ENCODE results near the gene COIL.
"Not testable (repeated sequence)": the region's sequence is repeated elsewhere in the genome, so short reads cannot be mapped to it uniquely, and the experiment has no call there.

COIL gene

GRCh38 chr17:56978441-56979090 lies 17.7 kb upstream of the COIL start:
- DNase-seq (ENCODE audit: low spot score) = no peak

- DNase-seq (ENCODE audit: low spot score) = peak; percentile 98
These were observed 17.0 kb upstream of the COIL start, which contains the start of gene SCPEP1 for GRCh38 chr17:56977673-56978395. Gene SCPEP1, plus strand, starts transcription at chr17:56978131. Its CDS starts 29 bp downstream, at chr17:56978160.

- DNase-seq (ENCODE audit: low spot score) = no peak
These were observed 16.2 kb upstream of the COIL start for GRCh38 chr17:56976941-56977608.

- DNase-seq (ENCODE audit: low spot score) = no peak
These were observed 14.8 kb upstream of the COIL start for GRCh38 chr17:56975656-56976055.

DNA sequence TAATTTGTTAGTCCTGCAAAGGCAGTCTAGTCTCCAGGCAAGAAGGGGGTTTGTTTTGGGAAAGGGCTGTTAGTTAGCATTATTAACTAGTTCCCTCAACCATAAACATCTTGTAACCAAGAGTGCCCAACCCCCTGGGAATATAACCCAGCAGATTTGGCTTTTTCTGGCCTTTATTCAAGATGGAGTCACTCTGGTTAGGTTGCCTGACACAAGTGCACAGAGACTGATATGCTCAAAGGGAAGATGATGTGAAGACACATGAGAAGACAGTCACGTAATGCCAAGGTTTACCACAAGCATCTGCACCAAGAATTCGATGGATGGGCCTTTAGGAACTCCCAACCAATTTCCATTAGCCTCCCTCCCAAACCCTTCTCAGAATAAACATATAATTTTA lies 13.2 kb upstream of the COIL start:
- no peak for DNase-seq (ENCODE audit: low spot score)

DNA sequence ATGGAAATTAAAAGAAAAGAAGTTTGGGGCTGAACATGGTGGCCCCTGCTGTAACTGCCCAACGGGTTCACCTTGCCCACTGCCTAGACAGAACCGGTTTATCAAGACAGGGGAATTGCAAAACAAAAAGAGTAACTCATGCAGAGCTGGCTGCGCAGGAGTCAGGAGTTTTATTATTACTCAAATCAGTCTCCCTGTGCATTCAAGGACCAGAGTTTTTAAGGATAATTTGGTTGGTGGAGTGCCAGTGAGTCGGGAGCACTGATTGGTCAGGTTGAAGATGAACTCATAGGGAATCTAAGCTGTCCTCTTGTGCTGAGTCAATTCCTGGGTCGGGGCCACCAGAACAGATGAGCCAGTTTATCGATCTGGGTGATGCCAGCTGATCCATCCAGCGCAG lies 12.7 kb upstream of the COIL start:
- DNase-seq (ENCODE audit: low spot score) = no peak

- no peak for DNase-seq (ENCODE audit: low spot score)
These were observed 11.4 kb upstream of the COIL start for GRCh38 chr17:56972111-56972730.

DNA sequence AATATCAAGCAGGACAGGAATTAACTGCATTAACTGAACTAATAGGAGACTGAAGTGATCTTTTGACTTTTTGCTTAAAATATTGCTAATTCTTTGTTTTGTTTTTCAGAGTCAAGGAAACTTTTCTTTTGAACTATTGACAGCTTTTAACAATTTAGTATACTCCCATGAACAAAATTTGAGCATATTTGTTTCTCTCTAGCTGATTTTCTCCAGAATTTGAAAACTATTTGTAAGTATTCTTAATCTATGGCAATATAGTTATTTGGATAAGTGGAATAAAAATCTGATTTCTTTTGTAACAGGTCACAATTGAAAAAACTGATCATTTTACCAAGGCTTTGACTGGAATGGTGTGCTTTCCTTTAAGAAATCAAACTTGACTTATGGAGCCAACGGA lies 10.1 kb upstream of the COIL start:
- no peak for DNase-seq (ENCODE audit: low spot score)

DNA sequence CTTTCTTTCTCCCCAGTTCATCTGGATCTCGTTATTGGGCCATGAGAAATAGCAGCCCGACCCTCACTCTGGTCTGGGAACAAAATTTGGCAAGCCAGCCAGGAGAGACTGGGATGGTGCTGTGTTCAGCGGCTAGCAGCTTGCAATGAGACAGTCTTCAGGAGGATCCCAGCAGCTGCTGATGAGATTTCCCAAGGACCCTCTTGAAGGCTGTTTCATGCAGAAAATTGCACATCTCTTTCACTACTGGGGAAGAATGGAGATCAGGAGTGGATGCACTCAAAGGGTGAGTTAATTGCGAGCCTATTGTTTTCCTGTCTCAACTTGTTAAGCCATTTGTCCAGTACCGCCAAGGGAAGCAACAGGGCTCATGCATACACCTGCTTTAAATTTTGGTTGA lies 5.5 kb upstream of the COIL start:
- no peak for DNase-seq (ENCODE audit: low spot score)

DNA sequence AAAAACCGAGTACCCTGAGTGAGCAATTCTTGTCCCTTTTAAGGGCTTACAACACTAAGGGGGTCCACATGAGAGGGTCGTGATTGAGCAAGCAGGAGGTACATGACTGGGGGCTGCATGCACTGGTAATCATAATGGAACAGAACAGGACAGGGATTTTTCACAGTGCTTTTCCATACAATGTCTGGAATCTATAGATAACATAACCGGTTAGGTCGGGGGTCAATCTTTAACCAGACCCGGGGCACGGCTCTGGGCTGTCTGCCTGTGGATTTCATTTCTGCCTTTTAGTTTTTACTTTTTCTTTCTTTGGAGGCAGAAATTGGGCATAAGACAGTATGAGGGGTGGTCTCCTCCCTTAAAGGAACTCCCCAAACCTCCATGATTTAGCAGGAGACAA lies 4.8 kb upstream of the COIL start:
- DNase-seq (ENCODE audit: low spot score) = not testable (repeated sequence)

- not testable (repeated sequence) for DNase-seq (ENCODE audit: low spot score)
These were observed 4.4 kb upstream of the COIL start for GRCh38 chr17:56965241-56965640.

- no peak for DNase-seq (ENCODE audit: low spot score)
These were observed 3.9 kb downstream of the COIL start for GRCh38 chr17:56956992-56957391.

- DNase-seq (ENCODE audit: low spot score) = no peak
These were observed 11.3 kb downstream of the COIL start for GRCh38 chr17:56949595-56949994.

DNA sequence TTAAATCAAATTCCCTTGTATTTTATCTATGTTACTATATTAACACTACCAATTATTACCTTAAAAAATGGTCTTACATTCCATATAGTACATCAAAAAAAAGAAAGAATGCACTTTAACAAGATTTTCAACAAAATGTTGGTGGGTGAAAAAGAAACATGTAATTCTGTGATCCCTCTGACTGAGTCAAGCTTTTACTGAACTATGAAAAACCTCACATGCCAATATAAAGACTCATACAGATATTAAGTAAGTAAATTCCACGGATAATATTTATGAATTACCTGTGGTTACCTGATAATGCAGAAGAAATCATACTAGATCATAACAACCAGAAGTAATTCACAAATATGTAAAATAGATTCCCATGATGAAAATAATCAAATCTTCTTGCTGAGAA lies 12.4 kb downstream of the COIL start:
- no peak for DNase-seq (ENCODE audit: low spot score)

- no peak for DNase-seq (ENCODE audit: low spot score)
These were observed 13.1 kb downstream of the COIL start for GRCh38 chr17:56947741-56948140.

DNA sequence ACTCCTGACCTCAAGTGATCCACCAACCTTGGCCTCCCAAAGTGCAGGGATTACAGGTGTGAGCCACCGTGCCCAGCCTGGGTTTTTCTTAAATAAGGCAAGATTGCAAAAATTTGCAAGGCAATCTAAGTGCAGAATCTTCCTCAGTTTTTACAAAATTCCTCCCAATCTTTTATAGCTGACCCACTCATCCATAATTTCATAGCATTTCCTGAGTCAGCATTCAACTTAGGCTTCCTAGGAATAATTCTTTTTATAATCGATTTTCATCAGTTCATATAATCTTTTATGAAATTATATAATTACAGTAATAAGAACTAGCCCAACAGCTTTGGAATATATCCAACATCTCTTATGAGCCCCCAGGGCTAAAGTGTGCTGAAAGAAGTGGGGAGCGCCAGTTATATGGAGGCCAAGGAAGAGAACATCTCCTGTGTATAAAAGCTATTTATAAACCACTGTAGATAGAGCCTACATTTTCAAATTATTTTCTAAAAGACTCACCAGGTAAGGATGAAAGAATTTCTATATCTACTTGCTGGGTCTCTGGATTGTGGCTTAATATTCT lies 14.8 kb downstream of the COIL start:
- no peak for DNase-seq (ENCODE audit: low spot score)

- DNase-seq (ENCODE audit: low spot score) = no peak
These were observed 17.2 kb downstream of the COIL start for GRCh38 chr17:56943505-56944125.

DNA sequence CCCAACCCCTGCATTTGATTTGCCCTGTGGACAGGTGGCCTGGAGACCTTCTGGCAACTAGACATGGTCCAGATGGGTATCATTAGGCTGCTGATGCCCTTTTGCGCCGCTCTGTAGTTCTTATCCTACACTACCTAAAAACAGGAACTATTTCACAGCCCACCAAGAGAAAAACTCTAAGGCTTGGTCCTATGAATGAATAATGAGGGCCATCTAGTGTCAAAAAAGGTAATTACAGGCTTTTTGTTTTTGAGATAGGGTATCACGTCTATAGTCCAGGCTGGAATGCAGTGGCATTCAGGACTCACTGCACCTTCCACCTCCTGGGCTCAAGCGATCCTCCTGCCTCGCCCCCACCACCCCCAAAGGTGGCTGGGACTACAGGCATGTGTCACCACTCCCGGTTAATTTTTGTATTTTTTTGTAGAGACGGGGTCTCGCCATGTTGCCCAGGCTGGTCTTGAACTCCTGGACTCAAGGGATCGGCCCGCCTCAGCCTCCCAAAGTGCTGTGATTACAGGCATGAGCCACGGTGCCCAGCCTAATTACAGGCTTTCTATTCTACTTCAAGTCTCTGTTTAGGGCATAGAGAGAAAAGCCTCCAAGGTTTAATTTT lies 20.9 kb downstream of the COIL start:
- peak; percentile 70 for DNase-seq (ENCODE audit: low spot score)

GRCh38 chr17:56938206-56938605 lies 22.6 kb downstream of the COIL start:
- DNase-seq (ENCODE audit: low spot score) = not testable (repeated sequence)

- no peak for DNase-seq (ENCODE audit: low spot score)
These were observed 23.2 kb downstream of the COIL start for GRCh38 chr17:56937687-56938086.

DNA sequence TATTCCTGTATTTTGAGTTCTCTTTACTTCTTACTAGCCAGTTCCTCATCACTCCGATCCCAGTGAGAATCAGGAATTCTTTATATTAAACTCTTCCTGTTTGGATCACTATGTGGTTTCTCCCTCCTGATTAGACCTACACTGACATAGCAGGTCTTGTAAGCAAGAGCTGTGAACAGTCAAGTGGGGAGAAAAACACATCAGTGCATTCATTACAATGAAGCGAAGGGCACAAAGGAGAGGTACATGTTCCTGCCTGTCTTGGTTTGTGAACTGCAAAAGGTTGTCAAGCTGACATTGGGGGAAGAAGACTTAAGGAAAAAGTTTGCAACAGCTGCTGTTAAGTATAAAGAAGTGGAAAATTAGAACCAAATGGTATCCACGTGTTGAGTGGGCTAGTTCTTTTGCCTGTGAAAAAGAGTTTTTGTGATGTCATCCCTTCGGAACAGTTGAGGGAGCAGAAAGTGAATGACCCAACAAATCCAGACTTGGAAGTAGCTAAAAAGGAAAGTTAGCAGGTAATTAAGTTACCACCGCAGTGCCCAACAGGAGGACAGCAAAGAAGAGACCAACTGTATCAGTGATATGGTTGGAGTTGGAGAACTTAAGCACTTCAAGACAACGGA lies 24.0 kb downstream of the COIL start:
- no peak for DNase-seq (ENCODE audit: low spot score)

Measured in GM03348 (cell line).